B cell (primary cell): ENCODE measurements around the gene SLITRK4. TPM values are rescaled to one million over a fixed set of nuclear protein-coding genes. Genes with fewer than 3 reads are reported as not detected.

ENCODE experiments used
- ATAC-seq: fragments of 200-7000 bp; cut with Tn5 transposase; one replicate; pipeline ENCODE4 v1.10.0; 2021; ENCODE audit warnings: low read depth, mild to moderate bottlenecking, moderate number of reproducible peaks, moderate library complexity
- CTCF ChIA-PET: fragments of 350-600 bp; sonication (Branson Sonifier 250); formaldehyde crosslinking; loops from one replicate; lab custom pipeline; 2021; ENCODE audit warnings: antibody characterized with exemption, inconsistent platforms; lab: Charles Lee
- POLR2A ChIA-PET: fragments of 350-600 bp; sonication (Branson Sonifier 250); formaldehyde crosslinking; loops from one replicate; lab custom pipeline; 2021; ENCODE audit warnings: antibody characterized with exemption; lab: Charles Lee
- DNase-seq: peaks from one replicate; pipeline ENCODE4 v3.0.0; 2013
- H2AFZ ChIP-seq: 2 replicates; pipeline ENCODE4 v1.6.1; 2012; ENCODE audit warnings: mild to moderate bottlenecking, low read depth, low read length; ENCODE audit not compliant: insufficient read depth, poor library complexity, severe bottlenecking
- H3K27ac ChIP-seq, 2 donors: 1 replicate in 1 of 2; 2 replicates in 1 of 2; pipeline ENCODE4 v1.5.1; 2012 to 2013; ENCODE audit warnings: low read length in 2 of 2, mild to moderate bottlenecking in 2 of 2, moderate library complexity in 1 of 2
- H3K27me3 ChIP-seq, 4 experiments: fragments of 200-600 bp in 1 of 4; sonication (generic) in 1 of 4; replicated peaks in 1 of 4; 1 replicate in 2 of 4; 2 replicates in 2 of 4; pipeline versions ENCODE4 v1.6.1 to v1.7.0; 2013 to 2016; ENCODE audit warnings: low read length in 3 of 4, mild to moderate bottlenecking in 2 of 4, mixed read lengths in 1 of 4, moderate library complexity in 1 of 4; ENCODE audit not compliant: insufficient read depth in 4 of 4, control insufficient read depth in 3 of 4; ENCODE audit errors: control extremely low read depth in 1 of 4
- H3K36me3 ChIP-seq, 2 experiments: replicated peaks in 1 of 2; 1 replicate in 1 of 2; 2 replicates in 1 of 2; pipeline versions ENCODE4 v1.6.1 to v1.7.1; 2013; ENCODE audit warnings: low read length in 1 of 2; ENCODE audit not compliant: insufficient read depth in 2 of 2, control insufficient read depth in 1 of 2; ENCODE audit errors: control extremely low read depth in 1 of 2, extremely low read depth in 1 of 2
- H3K4me1 ChIP-seq, 2 donors: fragments of 200-600 bp in 1 of 2; sonication (generic) in 1 of 2; 1 replicate in 1 of 2; 2 replicates in 1 of 2; pipeline versions ENCODE4 v1.5.1 to v1.6.1; 2013 to 2017; ENCODE audit warnings: low read length in 2 of 2; ENCODE audit not compliant: control insufficient read depth in 2 of 2, insufficient read depth in 2 of 2
- H3K4me2 ChIP-seq: replicated peaks from 2 replicates; pipeline ENCODE3; 2012; ENCODE audit warnings: mild to moderate bottlenecking, low read depth, low read length; ENCODE audit not compliant: poor library complexity, severe bottlenecking
- H3K4me3 ChIP-seq, 5 experiments: fragments of 200-600 bp in 1 of 5; sonication (generic) in 1 of 5; 1 replicate in 3 of 5; 2 replicates in 2 of 5; pipeline versions ENCODE4 v1.5.1 to v1.7.0; 2011 to 2016; ENCODE audit warnings: low read length in 4 of 5, mild to moderate bottlenecking in 4 of 5, low read depth in 2 of 5, control low read depth in 1 of 5, moderate library complexity in 1 of 5; ENCODE audit not compliant: insufficient read depth in 1 of 5; ENCODE audit errors: control extremely low read depth in 1 of 5, extremely low read depth in 1 of 5
- H3K79me2 ChIP-seq: fragments of 200-600 bp; sonication (generic); one replicate; pipeline ENCODE4 v1.6.0; 2016; ENCODE audit warnings: low read length; ENCODE audit not compliant: control insufficient read depth, insufficient read depth
- H3K9ac ChIP-seq: fragments of 200-600 bp; sonication (generic); 2 replicates; pipeline ENCODE4 v1.6.1; 2017; ENCODE audit warnings: mild to moderate bottlenecking, low read length, moderate library complexity
- H3K9me3 ChIP-seq, 3 donors: one replicate each; pipeline versions ENCODE4 v1.6.1 to v1.7.1; 2013; ENCODE audit warnings: low read length in 2 of 3; ENCODE audit not compliant: control insufficient read depth in 2 of 3, insufficient read depth in 1 of 3; ENCODE audit errors: control extremely low read depth in 1 of 3
- H4K20me1 ChIP-seq: 2 replicates; pipeline ENCODE4 v1.6.0; 2012; ENCODE audit warnings: mild to moderate bottlenecking, low read length; ENCODE audit not compliant: insufficient read depth, control insufficient read depth, poor library complexity, severe bottlenecking
- H3K27ac Mint-ChIP-seq: one replicate; pipeline ENCODE4 v1.8.0; 2021; ENCODE audit warnings: mixed read lengths
- H3K27me3 Mint-ChIP-seq: one replicate; pipeline ENCODE4 v1.8.0; 2021; ENCODE audit warnings: mixed read lengths
- H3K4me1 Mint-ChIP-seq: one replicate; pipeline ENCODE4 v1.8.0; 2021; ENCODE audit warnings: mixed read lengths
- H3K4me3 Mint-ChIP-seq: one replicate; pipeline ENCODE4 v1.8.0; 2021; ENCODE audit warnings: mixed read lengths
- H3K9me3 Mint-ChIP-seq: one replicate; pipeline ENCODE4 v1.8.0; 2022; ENCODE audit warnings: mixed read lengths; ENCODE audit not compliant: insufficient read depth
- CTCF ChIP-seq: fragments of 200-600 bp; IDR thresholded peaks from one replicate; pipeline ENCODE4 v1.8.0; 2022; ENCODE audit warnings: antibody characterized with exemption, mild to moderate bottlenecking
- EZH2 ChIP-seq: IDR thresholded peaks from 2 replicates; pipeline ENCODE4 v1.6.1; 2012; ENCODE audit warnings: borderline replicate concordance, low read depth, mild to moderate bottlenecking, moderate library complexity, low read length; ENCODE audit not compliant: insufficient read depth, poor library complexity, severe bottlenecking
- WGBS: methylation state at CpG from one replicate; pipeline ENCODE4 v1.1.5; 2013; ENCODE audit warnings: missing lambda C conversion rate; ENCODE audit not compliant: insufficient coverage; 5-methylcytosine and 5-hydroxymethylcytosine counted together
- intact Hi-C: fragments of 100-400 bp; cut with micrococcal nuclease; formaldehyde crosslinking; loops from one replicate; pipeline ENCODE4 v1.10.0; 2022
- polyA plus RNA-seq: library from polyadenylated mRNA; depleted of rRNA; stranded (reverse); fragments of >200 nt; gene quantifications from 2 replicates; pipeline ENCODE4 v1.2.3, GENCODE V29; 2012
- total RNA-seq, 2 donors: library from RNA; stranded (reverse); fragments of 120-200 nt in 1 of 2; gene quantifications; 1 replicate in 1 of 2; 2 replicates in 1 of 2; pipeline versions ENCODE4 v1.2.3 to v1.2.4, GENCODE V29; 2013 to 2022

The SLITRK4 gene
- total and polyA plus RNA-seq, 2 donors (not counting 1 experiment from before 2014, with no cell fraction given), result 0.01 TPM; not detected in 1

- no peak overlapping the region for H3K4me3 Mint-ChIP-seq
- Histone ChIP-seq H3K36me3 (no peaks in the 10 kb centered on the region), H3K9me3 (peaks cover 0 to 19% (median 0%) of the 10 kb centered on the region in 3 donors), H4K20me1 (no peaks in the 10 kb centered on the region), H3K9ac (no peak overlapping the region), H3K4me1 (no peaks in the 10 kb centered on the region), H3K4me3 (no peak overlapping the region), H3K27ac (no peak overlapping the region), H2AFZ (no peak overlapping the region), H3K27me3 (no peaks in the 10 kb centered on the region), H3K79me2 (no peaks in the 10 kb centered on the region), H3K4me2 (no peak overlapping the region)
- ChIA-PET POLR2A (no interaction called here), CTCF (no interaction called here)
- TF ChIP-seq EZH2 (no peak), CTCF (no peak)
- WGBS, result 8% methylated on average over 5 of the region's 26 CpGs
- ATAC-seq, result no peak
- peaks cover 4% of the 10 kb centered on the region for H3K27me3 Mint-ChIP-seq
- no peak overlapping the region for H3K27ac Mint-ChIP-seq
- no peak for DNase-seq
- intact Hi-C loops, result no loop called here
- H3K9me3 Mint-ChIP-seq, result no peaks in the 10 kb centered on the region
- H3K4me1 Mint-ChIP-seq, result no peaks in the 10 kb centered on the region
These were observed 1.6 kb downstream of the SLITRK4 start for GRCh38 chrX:143634309-143634662.

- Mint-ChIP-seq H3K4me3 (no peak overlapping the region), H3K9me3 (no peaks in the 10 kb centered on the region), H3K27me3 (peaks cover 4% of the 10 kb centered on the region), H3K27ac (no peak overlapping the region), H3K4me1 (no peaks in the 10 kb centered on the region)
- no peak overlapping the region for H2AFZ ChIP-seq
- peaks cover 0 to 19% (median 0%) of the 10 kb centered on the region in 3 donors for H3K9me3 ChIP-seq
- H3K36me3 ChIP-seq, result no peaks in the 10 kb centered on the region
- ATAC-seq, result no peak
- POLR2A ChIA-PET, result no interaction called here
- WGBS, result 5% methylated on average over 56 of the region's 64 CpGs
- intact Hi-C loops, result no loop called here
- no peaks in the 10 kb centered on the region for H3K79me2 ChIP-seq
- no peak overlapping the region for H3K4me2 ChIP-seq
- no peak overlapping the region for H3K9ac ChIP-seq
- no peak overlapping the region for H3K27ac ChIP-seq
- CTCF ChIA-PET, result no interaction called here
- H3K27me3 ChIP-seq, result no peaks in the 10 kb centered on the region
- TF ChIP-seq EZH2, result no peak
- H3K4me3 ChIP-seq, result no peak overlapping the region
- no peaks in the 10 kb centered on the region for H3K4me1 ChIP-seq
- no peak for DNase-seq
- H4K20me1 ChIP-seq, result no peaks in the 10 kb centered on the region
These were observed 2.2 kb downstream of the SLITRK4 start for GRCh38 chrX:143633461-143634308.
